ENCODE results near the gene BRIP1.

- no peak for TF ChIP-seq FOXJ2 (tag; IDR thresholded peaks at IDR 0.05)
- no peak for TF ChIP-seq TRIM25 (IDR thresholded peaks at IDR 0.05; ENCODE audit: borderline replicate concordance)
- no peak for TF ChIP-seq SMAD3 (CRISPR knock-in tag; conservative IDR thresholded peaks at IDR 0.05)
- no peak for TF ChIP-seq CTCF (IDR thresholded peaks at IDR 0.05 in 2 of 3, conservative IDR thresholded peaks at IDR 0.05 in 1 of 3; ENCODE audit: insufficient read depth in 2 of 3, low read depth in 1 of 3, low read length in 3 of 3)
- TF ChIP-seq POLR2AphosphoS2 (IDR thresholded peaks at IDR 0.05; ENCODE audit: low read length) = no peak
- TF ChIP-seq FOSL1 (tag; conservative IDR thresholded peaks at IDR 0.05) = no peak
- no peak for TF ChIP-seq FOXK2 (conservative IDR thresholded peaks at IDR 0.05 in 1 of 2, IDR thresholded peaks at IDR 0.05 in 1 of 2; ENCODE audit: low read depth in 2 of 2)
- no peak for TF ChIP-seq TARDBP (IDR thresholded peaks at IDR 0.05)
- TF ChIP-seq NFXL1 (CRISPR knock-in tag; IDR thresholded peaks at IDR 0.05) = no peak
- no peak for TF ChIP-seq POLR2A (conservative IDR thresholded peaks at IDR 0.05)
These were observed 3.7 kb upstream of the BRIP1 start for GRCh38 chr17:61867033-61867432.
